ENCODE data around the gene INSIG2. TPM values are rescaled to one million over a fixed set of nuclear protein-coding genes. Genes with fewer than 3 reads are reported as not detected.

The INSIG2 gene
- total RNA-seq, 3 donors from 2014 or later, result 14.6 to 27.8 (median 14.8) TPM

DNA sequence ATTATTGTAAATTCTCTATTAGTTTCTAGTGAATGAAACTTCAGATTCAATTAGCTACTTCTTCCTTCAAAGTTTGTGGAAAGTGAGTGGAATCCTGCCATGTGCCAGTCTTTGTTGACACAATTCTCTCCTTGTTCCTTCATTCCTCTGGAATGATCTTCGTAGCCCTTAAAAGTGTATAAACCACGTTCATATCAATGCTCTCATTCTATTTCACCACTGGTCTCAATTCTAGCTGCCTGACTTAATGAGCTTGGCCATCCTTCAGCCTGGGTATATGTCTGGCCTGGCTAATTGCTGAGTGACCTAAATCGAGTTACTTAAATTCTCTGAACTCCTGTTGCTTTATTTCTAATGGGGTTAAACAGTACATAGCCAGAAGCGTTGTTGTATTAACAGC lies 43.5 kb downstream of the INSIG2 start:
- no peak overlapping the region for H3K4me3 ChIP-seq
- H3K36me3 ChIP-seq (ENCODE audit: low read depth), result no peaks in the 10 kb centered on the region
- TF ChIP-seq, protein P1, sequence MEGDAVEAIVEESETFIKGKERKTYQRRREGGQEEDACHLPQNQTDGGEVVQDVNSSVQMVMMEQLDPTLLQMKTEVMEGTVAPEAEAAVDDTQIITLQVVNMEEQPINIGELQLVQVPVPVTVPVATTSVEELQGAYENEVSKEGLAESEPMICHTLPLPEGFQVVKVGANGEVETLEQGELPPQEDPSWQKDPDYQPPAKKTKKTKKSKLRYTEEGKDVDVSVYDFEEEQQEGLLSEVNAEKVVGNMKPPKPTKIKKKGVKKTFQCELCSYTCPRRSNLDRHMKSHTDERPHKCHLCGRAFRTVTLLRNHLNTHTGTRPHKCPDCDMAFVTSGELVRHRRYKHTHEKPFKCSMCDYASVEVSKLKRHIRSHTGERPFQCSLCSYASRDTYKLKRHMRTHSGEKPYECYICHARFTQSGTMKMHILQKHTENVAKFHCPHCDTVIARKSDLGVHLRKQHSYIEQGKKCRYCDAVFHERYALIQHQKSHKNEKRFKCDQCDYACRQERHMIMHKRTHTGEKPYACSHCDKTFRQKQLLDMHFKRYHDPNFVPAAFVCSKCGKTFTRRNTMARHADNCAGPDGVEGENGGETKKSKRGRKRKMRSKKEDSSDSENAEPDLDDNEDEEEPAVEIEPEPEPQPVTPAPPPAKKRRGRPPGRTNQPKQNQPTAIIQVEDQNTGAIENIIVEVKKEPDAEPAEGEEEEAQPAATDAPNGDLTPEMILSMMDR (IDR thresholded peaks at IDR 0.05), result no peak
- ATAC-seq (no peak), DNase-seq (no peak)
- no peaks in the 10 kb centered on the region for H3K4me1 ChIP-seq (ENCODE audit: low read depth)
- H3K9me3 ChIP-seq, result no peaks in the 10 kb centered on the region
- intact Hi-C loops (cut with DNase I, micrococcal nuclease), result no loop called here

DNA sequence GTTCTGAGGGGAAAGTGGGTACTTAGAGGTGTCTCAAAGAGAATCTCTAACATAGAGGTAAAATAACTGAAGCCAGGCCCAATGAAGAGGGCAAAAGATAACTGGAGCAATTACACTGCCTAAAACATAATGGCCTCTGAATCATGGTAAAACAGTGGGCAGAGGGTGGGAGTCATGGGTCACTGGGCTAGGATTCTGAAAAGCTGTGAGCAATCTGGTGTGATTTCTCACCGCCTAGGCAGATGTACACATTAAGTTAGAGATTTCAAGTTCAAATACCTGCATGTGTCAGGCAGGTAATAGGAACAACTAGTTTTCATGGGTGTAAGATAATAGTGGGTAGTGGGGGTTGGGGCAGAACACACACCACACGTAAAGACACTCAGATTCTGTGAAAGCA lies 45.6 kb downstream of the INSIG2 start:
- Histone ChIP-seq H3K9me3 (no peaks in the 10 kb centered on the region), H3K4me1 (ENCODE audit: low read depth) (no peaks in the 10 kb centered on the region), H3K36me3 (ENCODE audit: low read depth) (no peaks in the 10 kb centered on the region), H3K4me3 (no peak overlapping the region)
- TF ChIP-seq, protein P1 (IDR thresholded peaks at IDR 0.05), result no peak
- DNase-seq (no peak), ATAC-seq (no peak)
- intact Hi-C loops (cut with DNase I, micrococcal nuclease), result no loop called here

DNA sequence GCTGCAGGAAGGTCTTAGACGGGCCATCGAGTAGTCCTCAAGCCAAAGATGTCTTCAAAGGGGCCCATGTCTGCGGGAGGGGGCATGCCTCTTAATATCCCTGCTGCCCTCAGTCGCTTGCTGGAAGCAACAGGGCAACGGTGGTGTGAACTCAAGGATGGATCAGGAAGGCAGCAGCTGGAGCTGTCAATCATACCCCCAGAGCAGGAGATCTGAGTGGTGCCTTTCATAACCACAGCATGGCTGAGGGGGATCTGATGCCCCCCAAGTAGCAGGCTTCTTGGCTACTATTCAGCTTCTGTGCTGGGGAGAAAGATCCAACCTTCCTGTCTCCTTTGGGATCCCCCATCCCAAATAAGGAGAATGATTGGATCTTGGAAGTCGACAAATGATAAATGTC lies 46.4 kb downstream of the INSIG2 start:
- Histone ChIP-seq H3K9me3 (no peaks in the 10 kb centered on the region), H3K4me1 (ENCODE audit: low read depth) (no peaks in the 10 kb centered on the region), H3K36me3 (ENCODE audit: low read depth) (no peaks in the 10 kb centered on the region), H3K4me3 (no peak overlapping the region)
- intact Hi-C loops (cut with DNase I, micrococcal nuclease), result no loop called here
- DNase-seq, result no peak
- ATAC-seq, result no peak
- TF ChIP-seq, protein P1 (IDR thresholded peaks at IDR 0.05), result no peak

- ATAC-seq, result no peak
- DNase-seq, result no peak
- intact Hi-C loops (cut with DNase I, micrococcal nuclease), result no loop called here
- no peak overlapping the region for H3K4me3 ChIP-seq
- TF ChIP-seq, protein P1 (IDR thresholded peaks at IDR 0.05), result no peak
- no peaks in the 10 kb centered on the region for H3K9me3 ChIP-seq
- no peaks in the 10 kb centered on the region for H3K4me1 ChIP-seq (ENCODE audit: low read depth)
- no peaks in the 10 kb centered on the region for H3K36me3 ChIP-seq (ENCODE audit: low read depth)
Measured at GRCh38 chr2:118145207-118145606, 56.9 kb downstream of the INSIG2 start.

DNA sequence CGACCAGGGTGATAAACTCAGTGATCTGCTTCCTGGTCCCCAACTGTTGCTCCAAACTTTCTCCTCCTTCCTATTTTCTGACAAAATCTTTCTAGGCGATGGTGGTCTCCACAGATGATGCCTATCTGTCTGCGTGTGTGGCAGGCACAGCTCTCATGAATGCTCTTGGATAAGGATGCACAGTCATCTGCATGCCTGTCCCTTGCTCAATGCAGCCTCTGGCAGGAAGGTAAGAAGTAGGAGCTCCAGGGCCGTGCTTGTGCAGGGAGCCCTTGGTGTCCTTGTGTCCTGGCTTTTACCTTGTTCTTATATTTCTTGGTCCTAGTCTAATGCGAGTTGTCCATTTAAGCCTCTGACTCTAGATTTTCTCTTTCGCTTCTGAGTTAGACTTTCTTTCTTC lies 57.5 kb downstream of the INSIG2 start:
- ATAC-seq, result no peak

More for the DNA sequence above, 57.5 kb downstream of the INSIG2 start:
- DNase-seq, result no peak
- Histone ChIP-seq H3K9me3 (no peaks in the 10 kb centered on the region), H3K4me1 (ENCODE audit: low read depth) (no peaks in the 10 kb centered on the region), H3K36me3 (ENCODE audit: low read depth) (no peaks in the 10 kb centered on the region), H3K4me3 (no peak overlapping the region)
- TF ChIP-seq, protein P1 (IDR thresholded peaks at IDR 0.05), result no peak
- intact Hi-C loops (cut with DNase I, micrococcal nuclease), result no loop called here
